Measurements from ENCODE around the gene CLASP2.

DNA sequence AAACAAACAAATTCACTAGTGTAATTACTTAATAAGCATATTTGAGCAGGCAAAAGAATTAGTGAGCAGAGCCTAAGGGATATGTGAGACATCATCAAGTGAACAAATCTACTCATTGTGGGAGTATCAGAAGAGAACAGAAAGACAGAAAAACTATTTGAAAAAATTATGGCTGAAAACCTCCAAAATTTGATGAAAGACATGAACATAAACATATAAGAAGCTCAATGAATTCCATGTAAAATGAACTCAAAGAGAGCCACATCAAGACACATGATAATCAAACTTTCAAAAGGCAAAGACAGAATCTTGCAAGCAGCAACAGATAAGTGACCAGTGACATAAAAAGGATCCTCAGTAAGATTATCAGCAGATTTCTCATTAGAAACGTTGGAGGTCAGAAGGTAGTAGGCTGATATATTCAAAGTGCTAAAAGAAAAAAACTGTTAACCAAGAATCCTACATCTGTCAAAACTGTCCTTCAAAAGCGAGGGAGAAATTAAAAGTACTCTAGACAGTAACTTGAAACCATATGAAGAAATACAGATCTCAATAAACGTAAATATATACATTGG lies 194.9 kb downstream of the CLASP2 start:
- TF ChIP-seq EZH2phosphoT487 (IDR thresholded peaks at IDR 0.05; ENCODE audit: low read length) (no peak), EZH2 (optimal IDR thresholded peaks at IDR 0.05; ENCODE audit: low read depth, low read length) (no peak)
- TF ChIP-seq, protein P1, sequence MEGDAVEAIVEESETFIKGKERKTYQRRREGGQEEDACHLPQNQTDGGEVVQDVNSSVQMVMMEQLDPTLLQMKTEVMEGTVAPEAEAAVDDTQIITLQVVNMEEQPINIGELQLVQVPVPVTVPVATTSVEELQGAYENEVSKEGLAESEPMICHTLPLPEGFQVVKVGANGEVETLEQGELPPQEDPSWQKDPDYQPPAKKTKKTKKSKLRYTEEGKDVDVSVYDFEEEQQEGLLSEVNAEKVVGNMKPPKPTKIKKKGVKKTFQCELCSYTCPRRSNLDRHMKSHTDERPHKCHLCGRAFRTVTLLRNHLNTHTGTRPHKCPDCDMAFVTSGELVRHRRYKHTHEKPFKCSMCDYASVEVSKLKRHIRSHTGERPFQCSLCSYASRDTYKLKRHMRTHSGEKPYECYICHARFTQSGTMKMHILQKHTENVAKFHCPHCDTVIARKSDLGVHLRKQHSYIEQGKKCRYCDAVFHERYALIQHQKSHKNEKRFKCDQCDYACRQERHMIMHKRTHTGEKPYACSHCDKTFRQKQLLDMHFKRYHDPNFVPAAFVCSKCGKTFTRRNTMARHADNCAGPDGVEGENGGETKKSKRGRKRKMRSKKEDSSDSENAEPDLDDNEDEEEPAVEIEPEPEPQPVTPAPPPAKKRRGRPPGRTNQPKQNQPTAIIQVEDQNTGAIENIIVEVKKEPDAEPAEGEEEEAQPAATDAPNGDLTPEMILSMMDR (IDR thresholded peaks at IDR 0.05; ENCODE audit: low read length): no peak

Measured in MM.1S (cell line).